ENCODE data around the gene P4HA2.
"Not testable (repeated sequence)": the region's sequence is repeated elsewhere in the genome, so short reads cannot be mapped to it uniquely, and the experiment has no call there.

P4HA2 gene

GRCh38 chr5:132202711-132203463 is 24.8 kb downstream of the P4HA2 start:
- no peak for DNase-seq (ENCODE audit: low read depth in 2 of 2)

GRCh38 chr5:132199116-132199680 is 28.5 kb downstream of the P4HA2 start:
- DNase-seq (ENCODE audit: low read depth in 2 of 2): no peak

- no peak for DNase-seq (ENCODE audit: low read depth in 2 of 2)
Measured at GRCh38 chr5:132198571-132198970, 29.1 kb downstream of the P4HA2 start.

DNA sequence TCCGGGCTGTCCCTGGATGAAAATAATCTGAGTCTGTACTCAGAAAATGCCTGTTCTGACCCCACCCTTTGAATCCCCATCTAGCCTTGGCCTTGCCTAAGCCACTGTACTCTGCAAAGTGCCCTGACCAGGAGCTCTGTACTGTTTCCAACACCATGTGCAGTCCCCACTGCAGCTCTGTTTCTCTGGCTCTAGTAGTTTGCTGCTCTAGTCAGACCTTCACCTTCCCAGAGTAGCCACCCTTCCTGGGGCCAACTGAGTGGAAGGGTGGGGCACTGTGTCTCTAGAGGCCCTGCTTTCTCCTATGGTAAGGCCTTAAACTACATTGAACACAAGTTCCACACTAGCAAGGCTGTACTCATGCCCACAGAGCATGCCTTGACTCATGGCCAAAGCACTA is 31.9 kb downstream of the P4HA2 start:
- DNase-seq (ENCODE audit: low read depth in 2 of 2): no peak

DNA sequence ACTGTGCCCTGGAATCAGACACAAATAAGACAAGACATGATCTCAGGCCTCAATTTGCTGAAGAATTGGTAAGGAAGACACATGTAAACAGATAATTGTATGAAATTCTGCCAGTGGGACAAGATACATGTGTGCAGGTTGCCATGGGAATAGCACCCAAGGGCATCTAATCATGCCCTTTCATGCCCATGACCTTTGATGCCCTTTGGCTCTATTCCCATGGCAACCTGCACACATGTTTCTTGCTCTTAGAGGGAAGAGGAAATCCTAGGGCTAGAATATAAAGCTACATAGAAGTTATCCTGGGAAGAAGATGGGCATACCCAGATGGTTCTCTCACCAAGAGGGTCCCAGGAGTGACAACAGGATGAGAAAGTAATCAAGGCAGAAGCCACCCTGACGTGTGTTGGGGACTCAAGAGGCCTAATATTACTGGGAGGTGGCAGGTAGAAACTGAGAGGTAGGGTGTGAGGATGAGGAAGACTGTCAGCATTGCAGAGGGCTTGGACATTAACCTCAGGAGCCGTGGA is 34.4 kb downstream of the P4HA2 start:
- DNase-seq (ENCODE audit: low read depth in 2 of 2): no peak

GRCh38 chr5:132190161-132190817 is 37.4 kb downstream of the P4HA2 start:
- DNase-seq (ENCODE audit: low read depth in 2 of 2): no peak

- no peak for DNase-seq (ENCODE audit: low read depth in 2 of 2)
Measured at GRCh38 chr5:132184588-132184987, 43.1 kb downstream of the P4HA2 start.

- DNase-seq (ENCODE audit: low read depth in 2 of 2): no peak
Measured at GRCh38 chr5:132183723-132184122, 43.9 kb downstream of the P4HA2 start.

DNA sequence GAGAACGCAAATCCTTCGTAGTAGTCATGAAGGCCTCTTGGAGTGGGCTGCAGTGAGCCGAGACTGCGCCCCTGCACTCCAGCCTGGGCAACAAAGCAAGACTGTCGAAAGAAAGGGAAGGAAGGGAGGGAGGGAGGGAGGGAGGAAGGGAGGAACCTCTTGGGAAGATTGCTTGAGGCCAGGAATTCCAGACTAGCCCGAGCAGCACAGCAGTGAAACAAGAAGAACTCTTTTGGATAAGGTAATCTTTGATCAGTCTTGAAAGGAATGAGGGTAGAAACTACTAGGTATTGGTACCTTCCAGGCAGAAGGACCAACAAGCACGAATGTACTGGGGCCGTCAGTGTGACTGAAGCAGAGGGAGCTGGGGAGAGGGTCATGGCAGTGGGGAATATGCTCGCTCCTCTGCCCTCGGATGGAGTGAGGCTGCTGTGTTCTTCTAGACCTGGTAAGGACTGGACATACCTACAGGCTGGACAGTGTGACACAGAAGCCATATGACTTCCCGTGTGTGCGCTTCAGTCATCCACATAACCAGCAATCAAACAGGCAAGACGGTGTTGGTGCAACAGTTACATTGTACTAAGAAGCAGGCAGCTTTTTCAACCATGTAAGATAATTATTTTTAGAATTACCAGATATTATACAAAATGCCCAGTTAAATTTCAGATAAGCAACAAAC is 45.2 kb downstream of the P4HA2 start:
- DNase-seq (ENCODE audit: low read depth in 2 of 2): no peak

DNA sequence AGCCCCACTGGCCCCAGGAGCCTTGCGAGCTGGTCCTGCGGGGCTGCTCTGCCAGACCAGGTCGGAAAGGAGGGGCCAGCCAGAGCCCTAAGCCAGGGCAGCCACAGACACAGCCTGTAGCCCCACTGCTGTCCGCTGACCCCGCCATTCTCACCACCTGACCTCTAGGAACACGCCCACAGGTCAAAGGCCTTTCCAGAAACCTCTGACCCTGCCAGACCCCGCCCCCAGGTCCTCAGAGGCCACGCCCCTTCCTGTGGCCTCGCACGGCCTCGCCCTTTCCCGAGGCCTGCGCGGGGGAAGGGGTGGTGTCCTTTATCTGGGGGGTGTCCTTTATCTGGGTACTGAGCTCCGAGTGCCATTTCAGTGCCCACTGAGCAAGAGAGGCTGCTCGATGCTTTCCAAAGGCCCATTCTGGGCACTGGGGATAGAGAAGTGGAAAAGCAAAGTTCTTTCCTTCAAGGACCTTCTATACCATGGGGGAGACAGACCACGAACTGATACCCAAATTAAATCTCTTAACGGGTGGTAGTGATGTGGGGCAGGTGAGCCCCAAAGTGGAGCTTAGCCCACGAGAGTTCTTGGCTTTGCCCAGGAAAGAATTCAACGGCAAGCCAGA is 46.5 kb downstream of the P4HA2 start:
- no peak for DNase-seq (ENCODE audit: low read depth in 2 of 2)

GRCh38 chr5:132180134-132180745 is 47.4 kb downstream of the P4HA2 start:
- no peak for DNase-seq (ENCODE audit: low read depth in 2 of 2)

DNA sequence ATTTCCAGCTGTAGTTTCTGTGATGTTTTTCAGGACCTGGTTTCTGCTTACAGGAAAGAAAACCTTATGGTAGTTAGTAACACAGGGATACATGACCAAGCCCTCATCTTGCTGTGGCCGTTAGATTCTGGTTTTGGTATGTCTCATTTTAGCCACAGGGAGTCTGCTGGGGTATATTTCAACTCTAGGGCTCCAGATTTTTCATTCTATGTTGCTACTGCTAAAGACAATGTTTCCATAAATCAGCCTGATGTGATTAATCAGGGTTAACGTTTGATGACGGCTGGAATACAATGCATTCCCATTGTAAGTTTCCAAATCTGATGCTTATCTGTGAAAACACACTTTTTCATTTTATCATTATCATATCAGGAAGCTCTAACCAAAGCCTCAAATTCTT is 48.2 kb downstream of the P4HA2 start:
- DNase-seq (ENCODE audit: low read depth in 2 of 2): no peak

- no peak for DNase-seq (ENCODE audit: low read depth in 2 of 2)
Measured at GRCh38 chr5:132177691-132178149, 49.9 kb downstream of the P4HA2 start.

DNA sequence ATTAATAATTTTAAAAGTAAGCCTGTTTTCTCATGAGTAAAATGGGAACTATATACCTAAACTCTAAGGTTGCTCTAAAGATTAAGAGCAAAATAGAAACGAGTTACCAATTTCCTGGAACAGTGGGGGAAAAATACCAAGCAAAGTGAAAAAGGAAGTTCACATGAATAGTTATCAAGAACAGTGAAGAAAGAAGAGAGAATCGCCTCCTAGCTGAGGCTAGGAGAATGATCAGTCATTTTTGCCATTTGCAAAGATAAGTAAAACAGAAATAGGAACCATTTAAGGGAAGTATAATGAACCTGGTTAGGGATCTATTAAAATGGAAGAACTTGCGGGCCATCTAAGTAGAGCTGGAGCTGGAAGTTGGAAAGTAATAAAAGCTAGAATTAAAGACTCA is 50.7 kb downstream of the P4HA2 start:
- no peak for DNase-seq (ENCODE audit: low read depth in 2 of 2)

DNA sequence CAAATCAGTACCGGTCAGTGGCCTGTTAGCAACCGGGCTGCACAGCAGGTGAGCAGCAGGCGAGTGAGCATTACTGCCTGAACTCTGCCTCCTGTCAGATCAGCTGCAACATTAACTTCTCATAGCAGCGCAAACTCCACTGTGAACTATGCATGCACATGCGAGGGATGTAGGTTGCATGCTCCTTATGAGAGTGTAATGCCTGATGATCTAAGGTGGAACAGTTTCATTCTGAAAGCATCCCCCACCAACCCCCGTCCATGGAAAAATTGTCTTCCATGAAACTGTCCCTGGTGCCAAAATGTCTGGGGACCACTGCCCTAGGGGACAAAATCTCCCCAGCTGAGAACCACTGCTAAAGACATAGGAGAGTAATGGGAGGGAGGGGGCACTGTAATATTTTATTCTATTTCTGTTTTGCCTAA is 51.1 kb downstream of the P4HA2 start:
- DNase-seq (ENCODE audit: low read depth in 2 of 2): peak in 1 of 2 experiments; percentile 11

DNA sequence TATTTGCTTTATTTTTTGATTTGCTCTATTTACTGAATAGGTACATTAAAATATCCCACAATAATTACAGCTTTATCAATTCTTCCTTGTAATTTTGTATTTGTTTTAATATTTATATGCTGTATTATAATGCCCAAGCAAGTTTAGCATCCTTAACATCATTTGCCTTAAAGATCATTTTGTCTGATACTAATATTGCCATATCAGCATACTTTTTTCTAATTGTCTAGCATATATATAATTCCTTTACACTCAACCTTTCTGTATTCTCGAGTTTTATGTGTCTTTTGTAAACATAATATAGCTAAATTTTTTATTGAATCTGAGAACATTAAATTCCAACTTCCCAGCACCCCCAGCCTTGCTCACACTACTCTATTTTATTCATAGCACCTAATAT is 64.7 kb downstream of the P4HA2 start:
- no peak for DNase-seq (ENCODE audit: low read depth in 2 of 2)

DNA sequence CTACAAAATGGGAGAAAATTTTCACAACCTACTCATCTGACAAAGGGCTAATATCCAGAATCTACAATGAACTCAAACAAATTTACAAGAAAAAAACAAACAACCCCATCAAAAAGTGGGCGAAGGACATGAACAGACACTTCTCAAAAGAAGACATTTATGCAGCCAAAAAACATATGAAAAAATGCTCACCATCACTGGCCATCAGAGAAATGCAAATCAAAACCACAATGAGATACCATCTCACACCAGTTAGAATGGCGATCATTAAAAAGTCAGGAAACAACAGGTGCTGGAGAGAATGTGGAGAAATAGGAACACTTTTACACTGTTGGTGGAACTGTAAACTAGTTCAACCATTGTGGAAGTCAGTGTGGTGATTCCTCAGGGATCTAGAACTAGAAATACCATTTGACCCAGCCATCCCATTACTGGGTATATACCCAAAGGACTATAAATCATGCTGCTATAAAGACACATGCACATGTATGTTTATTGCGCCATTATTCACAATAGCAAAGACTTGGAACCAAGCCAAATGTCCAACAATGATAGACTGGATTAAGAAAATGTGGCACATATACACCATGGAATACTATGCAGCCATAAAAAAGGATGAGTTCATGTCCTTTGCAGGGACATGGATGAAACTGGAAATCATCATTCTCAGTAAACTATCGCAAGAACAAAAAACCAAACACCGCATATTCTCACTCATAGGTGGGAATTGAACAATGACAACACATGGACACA is 65.9 kb downstream of the P4HA2 start:
- DNase-seq (ENCODE audit: low read depth in 2 of 2): not testable (repeated sequence)

DNA sequence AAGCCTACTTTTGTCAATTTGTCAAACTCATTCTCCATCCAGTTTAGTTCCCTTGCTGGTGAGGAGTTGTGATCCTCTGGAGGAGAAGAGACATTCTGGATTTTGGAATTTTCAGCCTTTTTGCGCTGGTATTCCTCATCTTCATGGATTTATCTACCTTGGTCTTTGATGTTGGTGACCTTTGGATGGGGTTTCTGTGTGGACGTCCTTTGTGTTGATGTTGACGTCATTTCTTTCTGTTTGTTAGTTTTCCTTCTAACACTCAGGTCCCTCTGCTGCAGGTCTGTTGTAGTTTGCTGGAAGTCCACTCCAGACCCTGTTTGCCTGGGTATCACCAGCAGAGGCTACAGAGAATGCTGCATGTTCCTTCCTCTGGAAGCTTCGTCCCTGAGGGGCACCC is 71.2 kb downstream of the P4HA2 start:
- DNase-seq (ENCODE audit: low read depth in 2 of 2): no peak

DNA sequence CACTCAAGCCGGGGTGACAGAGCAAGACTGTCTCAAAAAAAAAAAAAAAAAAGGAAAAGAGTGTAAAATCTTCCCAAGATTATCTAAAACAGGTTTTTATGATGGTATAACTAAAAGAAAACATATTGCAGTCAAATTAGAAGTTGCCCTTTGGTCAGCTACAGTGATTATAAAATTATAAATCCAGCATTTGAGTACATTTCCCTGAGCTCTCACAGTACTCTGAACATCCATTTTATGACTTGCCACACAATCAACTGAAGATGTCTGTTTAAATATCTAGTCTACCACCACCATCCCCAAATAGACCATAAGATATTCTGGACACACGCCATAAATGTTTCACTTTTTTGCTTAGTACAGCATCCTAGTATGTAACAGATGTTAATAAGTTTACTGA is 77.1 kb downstream of the P4HA2 start:
- no peak for DNase-seq (ENCODE audit: low read depth in 2 of 2)

- no peak for DNase-seq (ENCODE audit: low read depth in 2 of 2)
Measured at GRCh38 chr5:132147663-132148062, 80.0 kb downstream of the P4HA2 start.

DNA sequence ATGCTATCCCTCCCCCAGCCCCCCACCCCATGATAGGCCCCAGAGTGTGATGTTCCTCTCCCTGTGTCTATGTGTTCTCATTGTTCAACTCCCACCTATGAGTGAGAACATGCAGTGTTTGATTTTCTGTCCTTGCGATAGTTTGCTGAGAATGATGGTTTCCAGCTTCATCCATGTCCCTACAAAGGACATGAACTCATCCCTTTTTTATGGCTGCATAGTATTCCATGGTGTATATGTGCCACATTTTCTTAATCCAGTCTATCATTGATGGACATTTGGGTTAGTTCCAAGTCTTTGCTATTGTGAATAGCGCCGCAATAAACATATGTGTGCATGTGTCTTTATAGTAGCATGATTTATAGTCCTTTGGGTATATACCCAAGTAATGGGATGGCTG is 82.3 kb downstream of the P4HA2 start:
- not testable (repeated sequence) for DNase-seq (ENCODE audit: low read depth in 2 of 2)
